GM12872 (cell line): Measurements from ENCODE around the gene WDCP.

Source experiments
- TF ChIP-seq, protein P1 (sequence below): IDR thresholded peaks from 3 replicates; pipeline ENCODE4 v1.5.1; 2011; ENCODE audit warnings: low read depth, mild to moderate bottlenecking, low read length, moderate library complexity; ENCODE audit not compliant: insufficient read depth

WDCP gene

DNA sequence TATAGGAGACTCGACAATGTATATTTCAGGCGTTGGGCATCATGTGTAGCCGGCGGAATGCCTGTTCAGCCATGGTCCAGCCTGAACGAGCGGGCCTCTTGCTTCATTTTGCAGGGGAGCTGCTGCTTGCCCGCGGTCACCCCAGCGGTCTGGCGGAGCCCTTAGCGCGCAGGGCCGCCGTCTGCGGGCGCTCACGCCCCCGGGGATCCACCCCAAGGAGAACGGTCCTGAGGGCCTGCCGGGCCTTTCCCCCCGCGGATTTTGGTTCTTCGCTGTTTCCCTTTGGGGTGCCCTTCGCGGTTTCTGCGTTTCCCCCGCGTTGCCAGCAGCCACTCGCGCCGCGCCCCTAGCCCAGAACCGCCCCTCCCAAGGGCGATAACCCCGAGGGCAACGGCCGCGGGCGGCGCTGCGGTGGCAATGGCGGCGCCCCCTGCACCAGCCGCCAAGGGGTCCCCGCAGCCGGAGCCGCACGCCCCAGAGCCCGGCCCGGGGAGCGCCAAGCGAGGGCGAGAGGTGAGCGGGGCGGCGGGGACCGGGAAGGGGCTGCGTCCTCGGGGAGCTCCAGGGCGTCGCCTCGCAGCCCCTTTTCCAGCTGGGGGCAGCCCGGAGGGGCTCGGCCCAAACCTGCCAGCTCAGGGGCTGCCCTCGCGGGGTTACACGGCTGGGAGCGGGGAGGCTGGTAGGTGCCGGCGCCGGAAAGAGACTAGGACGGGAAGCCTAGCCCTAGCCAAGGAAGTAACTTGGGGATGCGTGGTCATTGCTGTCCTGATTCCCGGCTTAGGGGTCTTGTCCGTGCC, 37.3 kb downstream of the WDCP start, which contains the start of gene MFSD2B:
TSS of gene MFSD2B (plus strand) at position 406 of the 797 bp plus-strand sequence. CDS start at position 418, 12 bp downstream.
- TF ChIP-seq, protein P1, sequence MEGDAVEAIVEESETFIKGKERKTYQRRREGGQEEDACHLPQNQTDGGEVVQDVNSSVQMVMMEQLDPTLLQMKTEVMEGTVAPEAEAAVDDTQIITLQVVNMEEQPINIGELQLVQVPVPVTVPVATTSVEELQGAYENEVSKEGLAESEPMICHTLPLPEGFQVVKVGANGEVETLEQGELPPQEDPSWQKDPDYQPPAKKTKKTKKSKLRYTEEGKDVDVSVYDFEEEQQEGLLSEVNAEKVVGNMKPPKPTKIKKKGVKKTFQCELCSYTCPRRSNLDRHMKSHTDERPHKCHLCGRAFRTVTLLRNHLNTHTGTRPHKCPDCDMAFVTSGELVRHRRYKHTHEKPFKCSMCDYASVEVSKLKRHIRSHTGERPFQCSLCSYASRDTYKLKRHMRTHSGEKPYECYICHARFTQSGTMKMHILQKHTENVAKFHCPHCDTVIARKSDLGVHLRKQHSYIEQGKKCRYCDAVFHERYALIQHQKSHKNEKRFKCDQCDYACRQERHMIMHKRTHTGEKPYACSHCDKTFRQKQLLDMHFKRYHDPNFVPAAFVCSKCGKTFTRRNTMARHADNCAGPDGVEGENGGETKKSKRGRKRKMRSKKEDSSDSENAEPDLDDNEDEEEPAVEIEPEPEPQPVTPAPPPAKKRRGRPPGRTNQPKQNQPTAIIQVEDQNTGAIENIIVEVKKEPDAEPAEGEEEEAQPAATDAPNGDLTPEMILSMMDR: no peak

DNA sequence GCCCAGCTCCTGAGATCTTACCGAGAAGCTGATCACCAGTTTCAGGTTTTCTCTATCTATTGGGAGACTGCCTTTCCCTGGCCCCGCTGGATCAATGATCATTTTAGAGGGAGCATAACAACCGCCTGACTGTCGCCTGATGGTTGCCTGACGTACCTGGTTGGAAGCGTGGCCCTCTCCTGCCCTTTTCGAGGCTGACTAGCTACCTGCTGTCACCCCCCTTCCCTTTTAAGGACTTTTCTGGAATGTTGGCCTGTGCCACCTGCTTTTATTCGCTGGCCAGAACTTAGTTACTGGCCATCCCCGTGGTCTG, 37.9 kb downstream of the WDCP start:
- TF ChIP-seq, protein P1: no peak

DNA sequence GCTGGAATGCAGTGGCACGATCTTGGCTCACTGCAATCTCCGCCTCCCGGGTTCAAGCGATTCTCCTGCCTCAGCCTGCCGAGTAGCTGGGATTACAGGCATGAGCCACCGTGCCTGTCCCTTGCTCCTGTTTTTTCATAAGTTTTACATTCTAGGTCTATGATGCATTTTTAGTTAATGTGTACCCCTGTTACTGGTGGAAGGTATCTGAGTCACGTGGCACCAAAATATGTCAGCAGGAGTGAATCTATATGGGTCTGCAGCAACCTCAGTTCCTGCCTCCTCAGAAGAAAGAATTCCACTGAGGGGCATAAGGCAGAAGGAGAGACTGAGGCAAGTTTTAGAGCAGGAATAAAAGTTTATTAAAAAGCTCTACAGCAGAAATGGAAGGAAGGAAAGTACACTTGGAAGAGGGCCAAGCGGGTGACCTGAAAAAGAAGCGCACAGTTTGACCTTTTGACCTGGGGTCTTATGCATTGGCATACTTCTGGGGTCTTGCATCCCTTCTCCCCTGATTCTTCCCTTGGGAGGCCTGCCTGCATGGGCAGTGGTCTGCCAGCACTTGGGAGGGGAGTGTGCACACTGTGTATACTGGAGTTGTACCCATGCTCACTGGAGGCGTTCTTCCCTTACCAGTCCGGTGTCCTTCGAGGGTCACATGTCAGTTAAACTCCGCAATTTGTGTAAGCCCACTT, 38.4 kb downstream of the WDCP start:
- TF ChIP-seq, protein P1: no peak

DNA sequence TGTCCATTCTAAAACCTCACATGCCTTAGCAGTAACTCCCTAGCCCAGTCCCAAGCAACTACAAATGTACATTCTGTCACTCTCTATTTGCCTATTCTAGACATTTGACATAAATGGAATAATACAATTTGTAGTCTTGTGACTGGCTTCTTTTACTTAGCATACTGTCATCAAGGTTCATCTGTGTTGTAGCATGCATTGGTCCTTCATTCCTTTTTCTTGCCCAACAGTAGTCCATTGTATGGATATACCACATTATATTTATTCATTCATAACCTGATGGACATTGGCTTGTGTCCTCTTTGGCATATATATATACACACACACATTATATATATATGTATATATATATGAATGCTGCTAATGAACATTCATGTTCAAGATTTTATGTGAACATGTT, 39.5 kb downstream of the WDCP start:
- TF ChIP-seq, protein P1: no peak

DNA sequence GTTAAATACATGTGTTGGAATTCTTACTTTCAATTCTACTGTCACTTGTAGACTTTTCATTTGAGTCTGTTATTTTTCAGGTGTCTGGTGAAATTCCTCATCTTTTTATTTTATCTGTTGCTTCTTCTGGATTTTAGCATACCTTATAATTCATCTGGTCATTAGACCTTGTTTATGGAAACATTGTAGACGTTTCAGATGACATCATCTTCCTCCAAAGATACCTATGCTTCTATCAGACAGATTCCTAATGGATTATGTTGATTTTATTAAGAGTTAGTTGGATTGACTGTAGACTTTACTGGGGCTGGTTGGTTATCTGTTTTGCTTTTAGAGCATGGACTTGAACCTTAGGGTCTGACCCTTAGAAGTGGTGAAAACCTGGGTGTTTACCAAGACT, 52.6 kb downstream of the WDCP start:
- TF ChIP-seq, protein P1: no peak

DNA sequence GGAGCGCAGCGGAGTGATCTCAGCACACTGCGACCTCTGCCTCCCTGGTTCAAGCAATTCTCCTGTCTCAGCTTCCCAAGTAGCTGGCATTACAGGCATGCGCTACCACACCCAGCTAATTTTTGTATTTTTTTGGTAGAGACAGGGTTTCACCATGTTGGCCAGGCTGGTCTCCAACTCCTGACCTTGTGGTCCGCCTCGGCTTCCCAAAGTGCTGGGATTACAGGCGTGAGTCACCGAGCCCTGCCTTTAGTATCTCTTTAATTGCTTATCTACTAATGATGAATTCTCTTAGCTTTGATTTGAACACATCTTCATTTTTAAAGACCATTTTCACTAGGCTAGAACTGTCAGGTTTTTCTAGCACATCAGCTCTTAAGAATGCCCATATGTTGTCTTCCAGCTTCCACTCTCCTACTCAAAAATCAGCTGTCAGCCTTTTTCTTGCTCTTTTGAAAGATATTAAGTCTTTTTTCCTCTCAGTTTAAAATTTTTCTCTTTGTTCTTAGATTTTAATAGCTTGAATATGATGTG, 53.4 kb downstream of the WDCP start:
- TF ChIP-seq, protein P1: no peak

DNA sequence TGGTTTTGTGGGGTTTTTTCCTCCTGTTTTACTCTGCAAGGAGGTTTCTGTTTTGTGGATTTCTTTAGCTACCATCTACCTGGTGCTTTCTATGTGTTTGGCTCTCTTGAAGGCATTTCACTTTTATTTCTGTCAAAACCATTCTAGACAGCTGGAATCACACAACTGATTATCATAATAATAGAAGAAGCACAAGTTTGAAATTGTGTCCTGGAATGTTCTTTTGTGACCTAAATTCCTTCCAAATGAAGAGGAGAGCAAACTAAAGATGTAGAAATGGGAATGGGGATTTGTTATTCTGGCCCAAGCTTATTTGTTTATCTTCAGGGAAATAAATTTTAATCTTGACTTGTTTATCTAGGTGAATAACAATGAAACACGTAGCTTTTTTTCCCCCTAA, 54.3 kb downstream of the WDCP start:
- TF ChIP-seq, protein P1: no peak
